Gastroesophageal sphincter (tissue), 3 donors: ENCODE results near the gene CELF2.

Source experiments
- EP300 ChIP-seq: sonication (generic); formaldehyde crosslinking; IDR thresholded peaks from one replicate; pipeline ENCODE4 v1.6.1; 2017; ENCODE audit warnings: antibody characterized with exemption, mild to moderate bottlenecking
- POLR2A ChIP-seq, 2 donors: fragments of 450-650 bp; IDR thresholded peaks; one replicate each; pipeline ENCODE4 v1.6.1; 2017; ENCODE audit warnings: antibody characterized with exemption in 2 of 2, mild to moderate bottlenecking in 2 of 2, moderate library complexity in 1 of 2
- POLR2AphosphoS5 ChIP-seq: sonication (generic); formaldehyde crosslinking; IDR thresholded peaks from one replicate; pipeline ENCODE4 v1.6.1; 2017; ENCODE audit warnings: antibody characterized with exemption
- TF ChIP-seq, protein P1 (sequence below), 4 experiments: fragments of 200-600 bp in 2 of 4; fragments of 450-650 bp in 2 of 4; sonication (generic) in 1 of 4; IDR thresholded peaks; one replicate each; pipeline ENCODE4 v1.5.1; 2017 to 2019; ENCODE audit warnings: antibody characterized with exemption in 4 of 4, mild to moderate bottlenecking in 2 of 4, moderate library complexity in 2 of 4

DNA sequence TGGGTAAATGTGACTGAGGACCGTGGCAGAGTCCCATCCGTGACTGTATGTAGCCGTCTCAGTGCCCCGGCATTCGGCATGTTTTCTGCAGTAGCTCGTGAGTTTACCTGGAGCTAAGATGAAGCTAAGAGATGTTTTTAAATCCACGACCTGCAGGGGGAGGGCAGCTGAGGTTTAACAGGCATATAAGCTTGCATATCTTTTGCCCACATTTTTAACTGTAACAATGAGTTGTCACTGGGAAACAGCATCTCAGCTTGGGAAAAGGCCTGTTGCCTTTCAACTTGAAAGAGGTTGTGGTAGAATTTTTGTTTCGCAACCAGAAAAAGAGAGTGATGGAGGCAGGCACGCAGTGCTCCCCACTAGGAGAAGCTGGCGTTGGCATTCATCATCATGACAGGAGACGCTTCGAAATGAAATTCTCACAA is 77.7 kb downstream of the CELF2 start:
- TF ChIP-seq, protein P1, sequence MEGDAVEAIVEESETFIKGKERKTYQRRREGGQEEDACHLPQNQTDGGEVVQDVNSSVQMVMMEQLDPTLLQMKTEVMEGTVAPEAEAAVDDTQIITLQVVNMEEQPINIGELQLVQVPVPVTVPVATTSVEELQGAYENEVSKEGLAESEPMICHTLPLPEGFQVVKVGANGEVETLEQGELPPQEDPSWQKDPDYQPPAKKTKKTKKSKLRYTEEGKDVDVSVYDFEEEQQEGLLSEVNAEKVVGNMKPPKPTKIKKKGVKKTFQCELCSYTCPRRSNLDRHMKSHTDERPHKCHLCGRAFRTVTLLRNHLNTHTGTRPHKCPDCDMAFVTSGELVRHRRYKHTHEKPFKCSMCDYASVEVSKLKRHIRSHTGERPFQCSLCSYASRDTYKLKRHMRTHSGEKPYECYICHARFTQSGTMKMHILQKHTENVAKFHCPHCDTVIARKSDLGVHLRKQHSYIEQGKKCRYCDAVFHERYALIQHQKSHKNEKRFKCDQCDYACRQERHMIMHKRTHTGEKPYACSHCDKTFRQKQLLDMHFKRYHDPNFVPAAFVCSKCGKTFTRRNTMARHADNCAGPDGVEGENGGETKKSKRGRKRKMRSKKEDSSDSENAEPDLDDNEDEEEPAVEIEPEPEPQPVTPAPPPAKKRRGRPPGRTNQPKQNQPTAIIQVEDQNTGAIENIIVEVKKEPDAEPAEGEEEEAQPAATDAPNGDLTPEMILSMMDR (IDR thresholded peaks at IDR 0.05), result no peak
- no peak for TF ChIP-seq POLR2AphosphoS5
- no peak for TF ChIP-seq POLR2A (IDR thresholded peaks at IDR 0.05)
- TF ChIP-seq EP300, result no peak
